Measurements from ENCODE around the gene GNPTG.

- TF ChIP-seq, protein P1, sequence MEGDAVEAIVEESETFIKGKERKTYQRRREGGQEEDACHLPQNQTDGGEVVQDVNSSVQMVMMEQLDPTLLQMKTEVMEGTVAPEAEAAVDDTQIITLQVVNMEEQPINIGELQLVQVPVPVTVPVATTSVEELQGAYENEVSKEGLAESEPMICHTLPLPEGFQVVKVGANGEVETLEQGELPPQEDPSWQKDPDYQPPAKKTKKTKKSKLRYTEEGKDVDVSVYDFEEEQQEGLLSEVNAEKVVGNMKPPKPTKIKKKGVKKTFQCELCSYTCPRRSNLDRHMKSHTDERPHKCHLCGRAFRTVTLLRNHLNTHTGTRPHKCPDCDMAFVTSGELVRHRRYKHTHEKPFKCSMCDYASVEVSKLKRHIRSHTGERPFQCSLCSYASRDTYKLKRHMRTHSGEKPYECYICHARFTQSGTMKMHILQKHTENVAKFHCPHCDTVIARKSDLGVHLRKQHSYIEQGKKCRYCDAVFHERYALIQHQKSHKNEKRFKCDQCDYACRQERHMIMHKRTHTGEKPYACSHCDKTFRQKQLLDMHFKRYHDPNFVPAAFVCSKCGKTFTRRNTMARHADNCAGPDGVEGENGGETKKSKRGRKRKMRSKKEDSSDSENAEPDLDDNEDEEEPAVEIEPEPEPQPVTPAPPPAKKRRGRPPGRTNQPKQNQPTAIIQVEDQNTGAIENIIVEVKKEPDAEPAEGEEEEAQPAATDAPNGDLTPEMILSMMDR (conservative IDR thresholded peaks at IDR 0.05), result no peak
- no peak for TF ChIP-seq EZH2 (IDR thresholded peaks at IDR 0.05; ENCODE audit: low read depth)
Measured at GRCh38 chr16:1330931-1331711, 20.6 kb upstream of the GNPTG start.
